ENCODE results near the gene SUN2. TPM values are rescaled to one million over a fixed set of nuclear protein-coding genes. Genes with fewer than 3 reads are reported as not detected.

Gene SUN2
- total RNA-seq, 1 donor from 2014 or later, result 16.2 TPM

DNA sequence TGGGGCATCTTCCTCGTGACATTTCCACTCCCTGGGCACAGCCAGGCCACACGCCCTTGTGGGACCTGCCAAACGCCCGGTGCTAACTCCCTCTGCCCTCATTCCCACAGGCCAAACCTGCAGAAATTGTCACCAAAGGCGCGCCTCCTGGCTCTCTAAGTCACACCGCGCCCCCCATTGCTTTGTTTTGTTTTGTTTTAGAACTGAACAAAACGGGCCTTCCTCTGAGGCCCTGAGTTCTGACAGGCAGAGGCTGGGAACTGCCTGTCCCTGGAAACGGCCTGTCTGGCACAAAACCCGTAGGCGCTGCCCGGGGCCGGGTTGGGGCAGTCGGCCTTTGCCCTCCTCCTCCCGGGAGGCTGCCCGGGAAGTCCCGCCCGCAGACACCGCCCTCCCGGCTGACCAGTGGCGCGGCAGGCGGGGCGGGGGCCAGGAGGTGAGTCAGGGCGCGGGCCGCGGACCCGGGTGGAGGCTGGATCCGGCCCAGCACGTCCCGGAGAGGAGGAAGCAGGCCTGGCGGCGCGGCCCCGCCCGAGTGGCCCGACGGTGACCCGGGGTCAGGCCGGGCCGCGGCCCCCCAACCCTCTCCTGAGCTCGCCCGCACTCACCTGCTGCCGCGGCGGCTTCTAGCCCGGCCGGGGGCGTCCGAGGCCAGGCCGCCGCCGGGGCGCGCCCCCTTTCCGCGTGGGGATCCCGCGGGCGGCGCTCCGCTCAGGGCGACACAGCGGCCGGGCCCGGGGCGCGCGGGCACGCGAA, 465 bp downstream of the SUN2 start:
- TF ChIP-seq EZH2phosphoT487 (IDR thresholded peaks at IDR 0.05), result no peak
- TF ChIP-seq, protein P1, sequence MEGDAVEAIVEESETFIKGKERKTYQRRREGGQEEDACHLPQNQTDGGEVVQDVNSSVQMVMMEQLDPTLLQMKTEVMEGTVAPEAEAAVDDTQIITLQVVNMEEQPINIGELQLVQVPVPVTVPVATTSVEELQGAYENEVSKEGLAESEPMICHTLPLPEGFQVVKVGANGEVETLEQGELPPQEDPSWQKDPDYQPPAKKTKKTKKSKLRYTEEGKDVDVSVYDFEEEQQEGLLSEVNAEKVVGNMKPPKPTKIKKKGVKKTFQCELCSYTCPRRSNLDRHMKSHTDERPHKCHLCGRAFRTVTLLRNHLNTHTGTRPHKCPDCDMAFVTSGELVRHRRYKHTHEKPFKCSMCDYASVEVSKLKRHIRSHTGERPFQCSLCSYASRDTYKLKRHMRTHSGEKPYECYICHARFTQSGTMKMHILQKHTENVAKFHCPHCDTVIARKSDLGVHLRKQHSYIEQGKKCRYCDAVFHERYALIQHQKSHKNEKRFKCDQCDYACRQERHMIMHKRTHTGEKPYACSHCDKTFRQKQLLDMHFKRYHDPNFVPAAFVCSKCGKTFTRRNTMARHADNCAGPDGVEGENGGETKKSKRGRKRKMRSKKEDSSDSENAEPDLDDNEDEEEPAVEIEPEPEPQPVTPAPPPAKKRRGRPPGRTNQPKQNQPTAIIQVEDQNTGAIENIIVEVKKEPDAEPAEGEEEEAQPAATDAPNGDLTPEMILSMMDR (IDR thresholded peaks at IDR 0.05), result no peak
- H3K27ac ChIP-seq, result no peak overlapping the region
- H3K79me2 ChIP-seq (ENCODE audit: low read depth), result no peaks in the 10 kb centered on the region
- DNase-seq (ENCODE audit: low spot score), result peak; percentile 91
- H3K27me3 ChIP-seq, result peaks cover 17% of the 10 kb centered on the region
- H3K4me2 ChIP-seq, result peak overlapping the region; percentile 87
- Mint-ChIP-seq H3K27ac (peak overlapping the region; percentile 17), H3K9me3 (no peaks in the 10 kb centered on the region), H3K36me3 (peaks cover 1% of the 10 kb centered on the region), H3K27me3 (ENCODE audit: insufficient read depth, low read depth) (peaks cover 7% of the 10 kb centered on the region), H3K4me1 (peaks cover 36% of the 10 kb centered on the region), H3K4me3 (peak overlapping the region; percentile 89)
- H3F3A ChIP-seq (ENCODE audit: low read depth), result peaks cover 34% of the 10 kb centered on the region
- no peaks in the 10 kb centered on the region for H3K9me3 ChIP-seq (ENCODE audit: low read depth)
- no peaks in the 10 kb centered on the region for H3K36me3 ChIP-seq
- H3K4me3 ChIP-seq, result peak overlapping the region; percentile 95
- peaks cover 24% of the 10 kb centered on the region for H3K4me1 ChIP-seq
- peak overlapping the region; percentile 35 for H2AFZ ChIP-seq (replicated peaks)
- H4K20me1 ChIP-seq (ENCODE audit: low read depth), result peaks cover 12% of the 10 kb centered on the region
- H3K9ac ChIP-seq, result no peak overlapping the region

DNA sequence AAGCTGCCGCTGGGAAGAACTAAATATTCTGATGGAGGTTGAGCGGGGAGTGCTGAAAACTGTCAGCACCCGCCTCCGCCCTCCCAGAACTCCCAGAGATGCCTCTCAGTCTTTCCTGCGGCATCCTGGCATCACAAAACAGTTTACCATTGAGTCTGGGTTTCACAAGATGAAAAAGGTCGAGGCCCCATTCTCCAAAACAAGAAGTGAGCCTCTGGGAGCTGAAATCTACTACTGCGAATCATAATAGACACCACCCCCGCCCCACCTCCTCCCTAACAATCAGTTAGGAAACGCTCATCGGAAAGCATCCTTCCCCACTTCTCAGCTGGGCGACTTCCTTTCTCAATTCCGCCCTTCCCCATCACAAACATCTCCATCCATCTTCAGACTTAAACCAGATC, 1.0 kb downstream of the SUN2 start:
- no peak for TF ChIP-seq EZH2 (IDR thresholded peaks at IDR 0.05)
- TF ChIP-seq EZH2phosphoT487 (IDR thresholded peaks at IDR 0.05), result no peak
- TF ChIP-seq, protein P1 (IDR thresholded peaks at IDR 0.05), result no peak

DNA sequence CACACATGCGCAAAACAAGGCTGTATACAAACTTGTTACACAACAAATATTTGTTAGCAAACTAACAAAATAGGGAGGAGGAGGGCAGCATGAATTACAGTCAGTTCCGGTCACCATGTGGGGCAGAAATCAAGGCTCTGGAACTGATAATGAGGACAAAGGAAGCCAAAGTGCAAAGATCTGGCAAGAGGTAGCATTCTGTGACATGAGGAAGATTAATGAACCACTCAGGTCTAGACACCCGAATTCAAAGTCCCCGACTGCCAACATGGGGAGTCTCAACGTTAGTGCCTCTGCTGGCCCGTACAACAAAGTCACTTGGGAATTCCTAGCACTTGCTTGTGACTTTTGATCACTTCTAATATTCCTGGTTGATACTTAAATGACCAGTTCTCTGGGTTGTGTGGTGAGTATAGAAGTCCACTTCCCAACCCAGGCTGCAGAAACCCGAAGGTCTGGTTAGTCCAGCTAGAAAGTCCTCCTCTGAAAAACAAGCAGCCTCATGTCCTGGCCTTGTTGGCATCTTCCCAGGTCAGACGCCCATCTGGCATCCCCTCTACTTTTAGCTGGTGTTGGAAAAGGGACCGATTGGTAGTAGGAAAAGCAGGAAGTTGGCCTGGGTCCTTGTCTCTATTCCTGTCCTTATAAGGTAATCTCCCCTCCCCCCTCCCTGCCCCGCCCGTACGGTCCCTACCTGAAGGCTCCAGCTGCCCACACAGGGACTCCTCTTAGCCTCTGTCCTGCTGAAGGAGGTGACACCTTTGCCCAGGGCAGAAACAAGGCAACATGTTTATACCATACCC, 1.6 kb downstream of the SUN2 start:
- peaks cover 21% of the 10 kb centered on the region for H3K4me1 ChIP-seq
- H3K27ac Mint-ChIP-seq, result no peak overlapping the region
- H3K27me3 Mint-ChIP-seq (ENCODE audit: insufficient read depth, low read depth), result peaks cover 7% of the 10 kb centered on the region
- H3F3A ChIP-seq (ENCODE audit: low read depth), result peaks cover 34% of the 10 kb centered on the region
- H4K20me1 ChIP-seq (ENCODE audit: low read depth), result peaks cover 12% of the 10 kb centered on the region
- H3K36me3 Mint-ChIP-seq, result peaks cover 9% of the 10 kb centered on the region
- H3K79me2 ChIP-seq (ENCODE audit: low read depth), result no peaks in the 10 kb centered on the region
- no peaks in the 10 kb centered on the region for H3K9me3 Mint-ChIP-seq
- H3K36me3 ChIP-seq, result no peaks in the 10 kb centered on the region
- H3K9me3 ChIP-seq (ENCODE audit: low read depth), result no peaks in the 10 kb centered on the region
- no peak for DNase-seq (ENCODE audit: low spot score)
- no peak overlapping the region for H2AFZ ChIP-seq (replicated peaks)
- no peak overlapping the region for H3K27ac ChIP-seq
- peak overlapping the region; percentile 87 for H3K4me2 ChIP-seq
- peaks cover 17% of the 10 kb centered on the region for H3K27me3 ChIP-seq
- H3K4me3 ChIP-seq, result peak overlapping the region; percentile 95
- peak overlapping the region; percentile 89 for H3K4me3 Mint-ChIP-seq
- no peak for TF ChIP-seq EZH2 (IDR thresholded peaks at IDR 0.05)
- TF ChIP-seq, protein P1 (IDR thresholded peaks at IDR 0.05), result no peak
- no peak for TF ChIP-seq EZH2phosphoT487 (IDR thresholded peaks at IDR 0.05)
- H3K4me1 Mint-ChIP-seq, result peaks cover 31% of the 10 kb centered on the region
- H3K9ac ChIP-seq, result no peak overlapping the region

More for the DNA sequence above, 1.0 kb downstream of the SUN2 start:
- peak; percentile 48 for DNase-seq (ENCODE audit: low spot score)
- peaks cover 33% of the 10 kb centered on the region for H3K4me1 Mint-ChIP-seq
- peaks cover 12% of the 10 kb centered on the region for H4K20me1 ChIP-seq (ENCODE audit: low read depth)
- peaks cover 34% of the 10 kb centered on the region for H3F3A ChIP-seq (ENCODE audit: low read depth)
- H3K9ac ChIP-seq, result no peak overlapping the region
- H3K36me3 ChIP-seq, result no peaks in the 10 kb centered on the region
- H3K4me2 ChIP-seq, result peak overlapping the region; percentile 87
- H3K79me2 ChIP-seq (ENCODE audit: low read depth), result no peaks in the 10 kb centered on the region
- no peaks in the 10 kb centered on the region for H3K9me3 ChIP-seq (ENCODE audit: low read depth)
- no peak overlapping the region for H2AFZ ChIP-seq (replicated peaks)
- H3K27ac Mint-ChIP-seq, result peak overlapping the region; percentile 17
- H3K27me3 ChIP-seq, result peaks cover 17% of the 10 kb centered on the region
- H3K36me3 Mint-ChIP-seq, result peaks cover 6% of the 10 kb centered on the region
- H3K4me1 ChIP-seq, result peaks cover 21% of the 10 kb centered on the region
- no peaks in the 10 kb centered on the region for H3K9me3 Mint-ChIP-seq
- peak overlapping the region; percentile 89 for H3K4me3 Mint-ChIP-seq
- peaks cover 7% of the 10 kb centered on the region for H3K27me3 Mint-ChIP-seq (ENCODE audit: insufficient read depth, low read depth)
- H3K27ac ChIP-seq, result no peak overlapping the region
- peak overlapping the region; percentile 95 for H3K4me3 ChIP-seq
